DMS 273 (cell line): ENCODE measurements around the gene TIMELESS.
"Not testable (repeated sequence)": the region's sequence is repeated elsewhere in the genome, so short reads cannot be mapped to it uniquely, and the experiment has no call there.

Experiments used
- DNase-seq: peaks from one replicate; lab custom pipeline; 2025; ENCODE audit not compliant: unreplicated experiment; lab: John Stamatoyannopoulos, UW

The TIMELESS gene

GRCh38 chr12:56469007-56469930 lies 20.0 kb upstream of the TIMELESS start:
- peak; percentile 31 for DNase-seq

- DNase-seq, result peak; percentile 95
Observed at GRCh38 chr12:56468216-56469006, 19.2 kb upstream of the TIMELESS start, which contains the start of gene SPRYD4. Gene SPRYD4 (plus strand): TSS chr12:56468578. CDS start chr12:56468592, 14 bp downstream.

- DNase-seq, result no peak
Observed at GRCh38 chr12:56462565-56462964, 13.3 kb upstream of the TIMELESS start.

- DNase-seq, result no peak
Observed at GRCh38 chr12:56461235-56462159, 12.3 kb upstream of the TIMELESS start.

- no peak for DNase-seq
Observed at GRCh38 chr12:56457817-56458216, 8.6 kb upstream of the TIMELESS start.

- no peak for DNase-seq
Observed at GRCh38 chr12:56454557-56454956, 5.3 kb upstream of the TIMELESS start, which contains the start of gene MIP. Gene MIP (minus strand): TSS chr12:56454657. CDS start chr12:56454613, 44 bp downstream.

GRCh38 chr12:56451147-56451546 lies 1.9 kb upstream of the TIMELESS start:
- no peak for DNase-seq

GRCh38 chr12:56450241-56450640 lies 1.0 kb upstream of the TIMELESS start:
- peak; percentile 51 for DNase-seq

GRCh38 chr12:56449622-56449984 lies 377 bp upstream of the TIMELESS start:
- DNase-seq, result no peak

GRCh38 chr12:56443208-56443607 lies 6.0 kb downstream of the TIMELESS start:
- DNase-seq, result not testable (repeated sequence)

- peak; percentile 27 for DNase-seq
Observed at GRCh38 chr12:56437430-56438176, 11.6 kb downstream of the TIMELESS start.

- no peak for DNase-seq
Observed at GRCh38 chr12:56434828-56435227, 14.4 kb downstream of the TIMELESS start.

GRCh38 chr12:56431850-56432249 lies 17.4 kb downstream of the TIMELESS start:
- DNase-seq, result no peak

GRCh38 chr12:56431288-56431687 lies 17.9 kb downstream of the TIMELESS start:
- no peak for DNase-seq

GRCh38 chr12:56425940-56426438 lies 23.2 kb downstream of the TIMELESS start:
- DNase-seq, result no peak

- no peak for DNase-seq
Observed at GRCh38 chr12:56425193-56425592, 24.0 kb downstream of the TIMELESS start.

- no peak for DNase-seq
Observed at GRCh38 chr12:56420411-56420810, 28.8 kb downstream of the TIMELESS start.

GRCh38 chr12:56417739-56418138 lies 31.5 kb downstream of the TIMELESS start:
- no peak for DNase-seq

GRCh38 chr12:56414401-56414800 lies 34.8 kb downstream of the TIMELESS start:
- no peak for DNase-seq

GRCh38 chr12:56413392-56413791 lies 35.8 kb downstream of the TIMELESS start:
- no peak for DNase-seq
